PC-9 (cell line): ENCODE data around the gene PJA1. TPM values are rescaled to one million over a fixed set of nuclear protein-coding genes. Genes with fewer than 3 reads are reported as not detected.

Experiments used
- BruUV-seq: library from RNA; stranded (reverse); fragments of 400-500 nt; replicated peaks from 2 replicates; lab custom pipeline; 2021; lab: Mats Ljungman, UMichigan
- CTCF ChIA-PET: fragments of 300-600 bp; sonication (Branson Sonifier 250); formaldehyde crosslinking; loops from one replicate; lab custom pipeline; 2022; ENCODE audit warnings: antibody characterized with exemption; lab: Charles Lee
- POLR2A ChIA-PET: fragments of 300-600 bp; sonication (Branson Sonifier 250); formaldehyde crosslinking; loops from one replicate; lab custom pipeline; 2022; ENCODE audit warnings: antibody characterized with exemption; ENCODE audit not compliant: unreplicated experiment; lab: Charles Lee
- DNase-seq, 2 experiments: peaks; one replicate each; pipeline versions ENCODE4 v3.0.0 to v3.0.0-alpha.2; 2015 to 2022; ENCODE audit warnings: mixed read lengths in 1 of 2
- H2AFZ ChIP-seq: fragments of 200-600 bp; sonication (generic); 2 replicates; pipeline ENCODE4 v1.8.1; 2017; ENCODE audit warnings: antibody characterized with exemption
- H3F3A ChIP-seq: fragments of 200-600 bp; sonication (generic); 2 replicates; pipeline ENCODE4 v1.8.1; 2017; ENCODE audit warnings: antibody characterized with exemption, mild to moderate bottlenecking, low read depth; ENCODE audit not compliant: insufficient read depth
- H3K27ac ChIP-seq: fragments of 200-600 bp; sonication (generic); 2 replicates; pipeline ENCODE4 v1.6.1; 2016; ENCODE audit warnings: mixed run types
- H3K27me3 ChIP-seq: fragments of 200-600 bp; sonication (generic); 2 replicates; pipeline ENCODE4 v1.6.1; 2016; ENCODE audit warnings: low read depth, mixed run types; ENCODE audit not compliant: insufficient read depth
- H3K36me3 ChIP-seq: fragments of 200-600 bp; sonication (generic); 2 replicates; pipeline ENCODE4 v1.6.1; 2016; ENCODE audit warnings: low read depth, mixed run types
- H3K4me1 ChIP-seq: fragments of 200-600 bp; sonication (generic); replicated peaks from 2 replicates; pipeline ENCODE4 v1.6.1; 2016; ENCODE audit warnings: mixed run types; ENCODE audit not compliant: insufficient read depth
- H3K4me2 ChIP-seq: fragments of 200-600 bp; sonication (generic); 2 replicates; pipeline ENCODE4 v1.6.1; 2017; ENCODE audit warnings: mixed run types
- H3K4me3 ChIP-seq: fragments of 200-600 bp; sonication (generic); 2 replicates; pipeline ENCODE4 v1.6.1; 2016; ENCODE audit warnings: mixed run types
- H3K79me2 ChIP-seq: fragments of 200-600 bp; sonication (generic); 2 replicates; pipeline ENCODE4 v1.6.1; 2017; ENCODE audit warnings: low read depth, mixed run types
- H3K9me2 ChIP-seq: fragments of 200-600 bp; sonication (generic); 2 replicates; pipeline ENCODE4 v1.8.1; 2017; ENCODE audit warnings: mild to moderate bottlenecking; ENCODE audit not compliant: insufficient read depth
- H3K9me3 ChIP-seq: fragments of 200-600 bp; sonication (generic); 2 replicates; pipeline ENCODE4 v1.8.1; 2016; ENCODE audit warnings: low read depth; ENCODE audit not compliant: insufficient read depth
- H4K20me1 ChIP-seq: fragments of 200-600 bp; sonication (generic); 2 replicates; pipeline ENCODE4 v1.8.1; 2017; ENCODE audit not compliant: insufficient read depth
- CTCF ChIP-seq: fragments of 200-600 bp; sonication (generic); conservative IDR thresholded peaks from 2 replicates; pipeline ENCODE4 v1.6.1; 2017; ENCODE audit warnings: mixed run types, antibody characterized with exemption, mild to moderate bottlenecking, moderate library complexity
- EZH2 ChIP-seq: fragments of 200-600 bp; sonication (generic); IDR thresholded peaks from 2 replicates; pipeline ENCODE4 v1.8.0; 2017; ENCODE audit warnings: antibody characterized with exemption, low read depth
- intact Hi-C: fragments of 100-400 bp; cut with micrococcal nuclease; formaldehyde crosslinking; loops from one replicate; pipeline ENCODE4 v1.10.0; 2022; ENCODE audit not compliant: unreplicated experiment
- total RNA-seq: library from RNA; stranded (reverse); gene quantifications from 2 replicates; pipeline ENCODE4 v1.2.3, GENCODE V29; 2021

The PJA1 gene
- total RNA-seq, 1 experiment from 2014 or later: 27.7 TPM

GRCh38 chrX:69121321-69122000, 43.8 kb downstream of the PJA1 start:
- DNase-seq: no peak
- H3K9me3 ChIP-seq: no peaks in the 10 kb centered on the region
- ChIA-PET CTCF (no interaction called here), POLR2A (no interaction called here)
- H3K27ac ChIP-seq: no peak overlapping the region
- H4K20me1 ChIP-seq: no peaks in the 10 kb centered on the region
- H3K4me2 ChIP-seq: no peak overlapping the region
- no peaks in the 10 kb centered on the region for H3F3A ChIP-seq
- no peak overlapping the region for H2AFZ ChIP-seq
- H3K36me3 ChIP-seq: no peaks in the 10 kb centered on the region
- no peaks in the 10 kb centered on the region for H3K27me3 ChIP-seq
- H3K9me2 ChIP-seq: no peaks in the 10 kb centered on the region
- intact Hi-C loops: no loop called here
- no peaks in the 10 kb centered on the region for H3K79me2 ChIP-seq
- H3K4me1 ChIP-seq: 0 out of 2 replicates have a peak, but pooled peaks cover 2% of the 10 kb centered on the region
- no peak overlapping the region for H3K4me3 ChIP-seq
- no TSS peak for BruUV-seq
- TF ChIP-seq EZH2 (no peak), CTCF (no peak)

GRCh38 chrX:69120476-69120875, 44.8 kb downstream of the PJA1 start:
- Histone ChIP-seq H3K4me1 (no peaks in the 10 kb centered on the region), H3K79me2 (no peaks in the 10 kb centered on the region), H3K9me2 (no peaks in the 10 kb centered on the region), H4K20me1 (no peaks in the 10 kb centered on the region), H3K27me3 (no peaks in the 10 kb centered on the region), H2AFZ (no peak overlapping the region), H3K36me3 (no peaks in the 10 kb centered on the region), H3K27ac (no peak overlapping the region), H3K9me3 (no peaks in the 10 kb centered on the region), H3F3A (no peaks in the 10 kb centered on the region), H3K4me2 (no peak overlapping the region), H3K4me3 (no peak overlapping the region)
- CTCF ChIA-PET: no interaction called here
- BruUV-seq: no TSS peak
- intact Hi-C loops: no loop called here
- POLR2A ChIA-PET: no interaction called here
- no peak for DNase-seq
- TF ChIP-seq EZH2: no peak
- no peak for TF ChIP-seq CTCF

GRCh38 chrX:69119122-69119521, 46.1 kb downstream of the PJA1 start:
- H4K20me1 ChIP-seq: no peaks in the 10 kb centered on the region
- no peak for DNase-seq
- H3K27ac ChIP-seq: no peak overlapping the region
- H3K79me2 ChIP-seq: no peaks in the 10 kb centered on the region
- no TSS peak for BruUV-seq
- no peak overlapping the region for H2AFZ ChIP-seq
- ChIA-PET CTCF (no interaction called here), POLR2A (interaction anchor here (0.8 kb wide), 1 partner anchor 144 kb away, joined by 3 read pairs; no protein-coding TSS in a partner anchor)
- no peaks in the 10 kb centered on the region for H3K36me3 ChIP-seq
- H3K9me2 ChIP-seq: no peaks in the 10 kb centered on the region
- H3K27me3 ChIP-seq: no peaks in the 10 kb centered on the region
- H3K4me2 ChIP-seq: no peak overlapping the region
- no peaks in the 10 kb centered on the region for H3K9me3 ChIP-seq
- TF ChIP-seq CTCF (no peak), EZH2 (no peak)
- H3K4me3 ChIP-seq: no peak overlapping the region
- no peaks in the 10 kb centered on the region for H3F3A ChIP-seq
- intact Hi-C loops: no loop called here
- no peaks in the 10 kb centered on the region for H3K4me1 ChIP-seq
